HG03060 (cell line): ENCODE data around the gene ZP3.
"Not testable (repeated sequence)": the region's sequence is repeated elsewhere in the genome, so short reads cannot be mapped to it uniquely, and the experiment has no call there.

Source experiments
- ATAC-seq: cut with Tn5 transposase; IDR thresholded peaks from one replicate; pipeline ENCODE4 v1.9.1; 2021; ENCODE audit warnings: low read depth, moderate number of reproducible peaks; ENCODE audit not compliant: unreplicated experiment

ZP3 gene

GRCh38 chr7:76439120-76439888, 14.6 kb downstream of the ZP3 start:
- ATAC-seq = not testable (repeated sequence)

GRCh38 chr7:76440404-76440803, 15.7 kb downstream of the ZP3 start:
- not testable (repeated sequence) for ATAC-seq

- ATAC-seq = not testable (repeated sequence)
Measured at GRCh38 chr7:76441792-76442191, 17.0 kb downstream of the ZP3 start.

GRCh38 chr7:76442664-76443446, 18.1 kb downstream of the ZP3 start:
- not testable (repeated sequence) for ATAC-seq

- peak; percentile 48 for ATAC-seq
Measured at GRCh38 chr7:76443846-76444245, 19.1 kb downstream of the ZP3 start.

- ATAC-seq = not testable (repeated sequence)
Measured at GRCh38 chr7:76445577-76446008, 20.8 kb downstream of the ZP3 start.

- not testable (repeated sequence) for ATAC-seq
Measured at GRCh38 chr7:76457017-76457416, 32.3 kb downstream of the ZP3 start.

GRCh38 chr7:76458504-76458903, 33.8 kb downstream of the ZP3 start:
- not testable (repeated sequence) for ATAC-seq

- not testable (repeated sequence) for ATAC-seq
Measured at GRCh38 chr7:76460767-76461166, 36.0 kb downstream of the ZP3 start.

- ATAC-seq = peak; percentile 82
Measured at GRCh38 chr7:76461464-76462101, 36.8 kb downstream of the ZP3 start, which contains the start of gene DTX2. DTX2 (plus strand) TSS chr7:76461709; CDS start chr7:76480510, 18,801 bp downstream.

GRCh38 chr7:76462271-76462882, 37.6 kb downstream of the ZP3 start:
- ATAC-seq = not testable (repeated sequence)

GRCh38 chr7:76464959-76465358, 40.2 kb downstream of the ZP3 start:
- not testable (repeated sequence) for ATAC-seq

GRCh38 chr7:76465950-76466349, 41.2 kb downstream of the ZP3 start:
- not testable (repeated sequence) for ATAC-seq

- ATAC-seq = not testable (repeated sequence)
Measured at GRCh38 chr7:76467743-76468404, 43.1 kb downstream of the ZP3 start.

GRCh38 chr7:76471556-76472221, 46.9 kb downstream of the ZP3 start:
- not testable (repeated sequence) for ATAC-seq

- not testable (repeated sequence) for ATAC-seq
Measured at GRCh38 chr7:76473097-76473496, 48.3 kb downstream of the ZP3 start.

- not testable (repeated sequence) for ATAC-seq
Measured at GRCh38 chr7:76476280-76476679, 51.5 kb downstream of the ZP3 start.

- ATAC-seq = not testable (repeated sequence)
Measured at GRCh38 chr7:76476742-76477474, 52.2 kb downstream of the ZP3 start.

GRCh38 chr7:76479628-76480027, 54.9 kb downstream of the ZP3 start:
- not testable (repeated sequence) for ATAC-seq
